IgD-negative memory B cell (primary cell): ENCODE measurements around the gene DNAAF5. TPM values are rescaled to one million over a fixed set of nuclear protein-coding genes. Genes with fewer than 3 reads are reported as not detected.

Experiments used
- H3K27ac Mint-ChIP-seq, 3 donors: one replicate each; pipeline ENCODE4 v1.8.0; 2020 to 2022; ENCODE audit warnings: mild to moderate bottlenecking in 3 of 3, mixed read lengths in 3 of 3, moderate library complexity in 1 of 3
- H3K27me3 Mint-ChIP-seq: one replicate; pipeline ENCODE4 v1.8.0; 2021; ENCODE audit warnings: mixed read lengths
- H3K36me3 Mint-ChIP-seq: one replicate; pipeline ENCODE4 v1.8.0; 2020; ENCODE audit warnings: mild to moderate bottlenecking, mixed read lengths
- H3K4me1 Mint-ChIP-seq, 3 donors: one replicate each; pipeline ENCODE4 v1.8.0; 2020 to 2022; ENCODE audit warnings: mixed read lengths in 3 of 3, mild to moderate bottlenecking in 1 of 3
- H3K4me3 Mint-ChIP-seq, 4 donors: one replicate each; pipeline ENCODE4 v1.8.0; 2020 to 2022; ENCODE audit warnings: mild to moderate bottlenecking in 4 of 4, mixed read lengths in 4 of 4, moderate library complexity in 3 of 4
- H3K9me3 Mint-ChIP-seq, 3 donors: one replicate each; pipeline ENCODE4 v1.8.0; 2020 to 2021; ENCODE audit warnings: mixed read lengths in 3 of 3, mild to moderate bottlenecking in 1 of 3
- polyA plus RNA-seq: library from polyadenylated mRNA; unstranded; fragments of 300-500 nt; fragmentation: Illumina TruSeq; gene quantifications from one replicate; pipeline ENCODE4 v1.2.3, GENCODE V29; 2021

DNAAF5 gene
- polyA plus RNA-seq, 1 donor from 2014 or later = 2.7 TPM

- no peaks in the 10 kb centered on the region for H3K4me1 Mint-ChIP-seq
- H3K9me3 Mint-ChIP-seq = peaks cover 0 to 1% (median 0%) of the 10 kb centered on the region in 3 donors
- no peak overlapping the region for H3K27ac Mint-ChIP-seq
- H3K27me3 Mint-ChIP-seq = no peaks in the 10 kb centered on the region
- H3K36me3 Mint-ChIP-seq = peaks cover 6% of the 10 kb centered on the region
- H3K4me3 Mint-ChIP-seq = no peak overlapping the region
These were observed 54.0 kb downstream of the DNAAF5 start for GRCh38 chr7:780516-780915.

GRCh38 chr7:781186-781849 is 54.8 kb downstream of the DNAAF5 start:
- Mint-ChIP-seq H3K4me1 (no peaks in the 10 kb centered on the region), H3K4me3 (no peak overlapping the region), H3K27me3 (no peaks in the 10 kb centered on the region), H3K36me3 (peaks cover 6% of the 10 kb centered on the region), H3K27ac (peak overlapping the region in 1 of 3 donors; percentile 63), H3K9me3 (peaks cover 0 to 1% (median 0%) of the 10 kb centered on the region in 3 donors)

- Mint-ChIP-seq H3K27me3 (no peaks in the 10 kb centered on the region), H3K4me1 (no peaks in the 10 kb centered on the region), H3K9me3 (peaks cover 0 to 1% (median 0%) of the 10 kb centered on the region in 3 donors), H3K4me3 (no peak overlapping the region), H3K36me3 (peaks cover 6% of the 10 kb centered on the region), H3K27ac (no peak overlapping the region)
These were observed 55.5 kb downstream of the DNAAF5 start for GRCh38 chr7:781936-782529.

- H3K36me3 Mint-ChIP-seq = peaks cover 4% of the 10 kb centered on the region
These were observed 56.4 kb downstream of the DNAAF5 start for GRCh38 chr7:782718-783449.

GRCh38 chr7:783556-784490 is 57.3 kb downstream of the DNAAF5 start:
- H3K36me3 Mint-ChIP-seq = peaks cover 4% of the 10 kb centered on the region
- no peak overlapping the region for H3K4me3 Mint-ChIP-seq
- no peaks in the 10 kb centered on the region for H3K4me1 Mint-ChIP-seq
- H3K27ac Mint-ChIP-seq = no peak overlapping the region
- no peaks in the 10 kb centered on the region for H3K27me3 Mint-ChIP-seq
- H3K9me3 Mint-ChIP-seq = peaks cover 0 to 2% (median 1%) of the 10 kb centered on the region in 3 donors

More at GRCh38 chr7:782718-783449, 56.4 kb downstream of the DNAAF5 start:
- Mint-ChIP-seq H3K27me3 (no peaks in the 10 kb centered on the region), H3K9me3 (peaks cover 0 to 1% (median 0%) of the 10 kb centered on the region in 3 donors), H3K4me1 (no peaks in the 10 kb centered on the region), H3K4me3 (no peak overlapping the region), H3K27ac (no peak overlapping the region)

GRCh38 chr7:784971-785370 is 58.5 kb downstream of the DNAAF5 start:
- no peaks in the 10 kb centered on the region for H3K4me1 Mint-ChIP-seq
- H3K36me3 Mint-ChIP-seq = peaks cover 4% of the 10 kb centered on the region
- no peaks in the 10 kb centered on the region for H3K27me3 Mint-ChIP-seq
- H3K27ac Mint-ChIP-seq = no peak overlapping the region
- H3K4me3 Mint-ChIP-seq = no peak overlapping the region
- peaks cover 0 to 2% (median 1%) of the 10 kb centered on the region in 3 donors for H3K9me3 Mint-ChIP-seq

GRCh38 chr7:785416-785815 is 58.9 kb downstream of the DNAAF5 start:
- Mint-ChIP-seq H3K27ac (no peak overlapping the region), H3K4me3 (no peak overlapping the region), H3K9me3 (peaks cover 0 to 2% (median 1%) of the 10 kb centered on the region in 3 donors), H3K27me3 (no peaks in the 10 kb centered on the region), H3K36me3 (peaks cover 4% of the 10 kb centered on the region), H3K4me1 (no peaks in the 10 kb centered on the region)

GRCh38 chr7:786472-787255 is 60.2 kb downstream of the DNAAF5 start:
- peaks cover 4% of the 10 kb centered on the region for H3K36me3 Mint-ChIP-seq
- peaks cover 0 to 2% (median 1%) of the 10 kb centered on the region in 3 donors for H3K9me3 Mint-ChIP-seq
- no peaks in the 10 kb centered on the region for H3K27me3 Mint-ChIP-seq
- no peak overlapping the region for H3K4me3 Mint-ChIP-seq
- H3K4me1 Mint-ChIP-seq = no peaks in the 10 kb centered on the region
- H3K27ac Mint-ChIP-seq = peak overlapping the region in 1 of 3 donors; percentile 21

- peaks cover 0 to 2% (median 1%) of the 10 kb centered on the region in 3 donors for H3K9me3 Mint-ChIP-seq
- no peaks in the 10 kb centered on the region for H3K4me1 Mint-ChIP-seq
- H3K4me3 Mint-ChIP-seq = no peak overlapping the region
- H3K27me3 Mint-ChIP-seq = no peaks in the 10 kb centered on the region
- no peak overlapping the region for H3K27ac Mint-ChIP-seq
- peaks cover 2% of the 10 kb centered on the region for H3K36me3 Mint-ChIP-seq
These were observed 61.1 kb downstream of the DNAAF5 start for GRCh38 chr7:787332-788240.

GRCh38 chr7:791519-791918 is 65.0 kb downstream of the DNAAF5 start:
- Mint-ChIP-seq H3K27me3 (no peaks in the 10 kb centered on the region), H3K4me3 (no peak overlapping the region), H3K4me1 (no peaks in the 10 kb centered on the region), H3K9me3 (peaks cover 0 to 2% (median 0%) of the 10 kb centered on the region in 3 donors), H3K36me3 (no peaks in the 10 kb centered on the region), H3K27ac (no peak overlapping the region)

- Mint-ChIP-seq H3K27me3 (no peaks in the 10 kb centered on the region), H3K4me1 (no peaks in the 10 kb centered on the region), H3K9me3 (no peaks in the 10 kb centered on the region), H3K27ac (no peak overlapping the region), H3K4me3 (no peak overlapping the region), H3K36me3 (no peaks in the 10 kb centered on the region)
These were observed 67.7 kb downstream of the DNAAF5 start for GRCh38 chr7:794207-794606.

GRCh38 chr7:794671-795329 is 68.3 kb downstream of the DNAAF5 start:
- no peak overlapping the region for H3K4me3 Mint-ChIP-seq
- no peaks in the 10 kb centered on the region for H3K27me3 Mint-ChIP-seq
- no peaks in the 10 kb centered on the region for H3K9me3 Mint-ChIP-seq
- H3K36me3 Mint-ChIP-seq = no peaks in the 10 kb centered on the region
- H3K4me1 Mint-ChIP-seq = no peaks in the 10 kb centered on the region
- H3K27ac Mint-ChIP-seq = no peak overlapping the region
